GM18508 (cell line): ENCODE data around the gene SCN5A.

Experiments used
- ATAC-seq: cut with Tn5 transposase; IDR thresholded peaks from one replicate; pipeline ENCODE4 v1.9.1; 2021; ENCODE audit warnings: moderate number of reproducible peaks; ENCODE audit not compliant: insufficient read depth, unreplicated experiment

The SCN5A gene

GRCh38 chr3:38648024-38648658 is 1.3 kb downstream of the SCN5A start:
- ATAC-seq, result no peak

DNA sequence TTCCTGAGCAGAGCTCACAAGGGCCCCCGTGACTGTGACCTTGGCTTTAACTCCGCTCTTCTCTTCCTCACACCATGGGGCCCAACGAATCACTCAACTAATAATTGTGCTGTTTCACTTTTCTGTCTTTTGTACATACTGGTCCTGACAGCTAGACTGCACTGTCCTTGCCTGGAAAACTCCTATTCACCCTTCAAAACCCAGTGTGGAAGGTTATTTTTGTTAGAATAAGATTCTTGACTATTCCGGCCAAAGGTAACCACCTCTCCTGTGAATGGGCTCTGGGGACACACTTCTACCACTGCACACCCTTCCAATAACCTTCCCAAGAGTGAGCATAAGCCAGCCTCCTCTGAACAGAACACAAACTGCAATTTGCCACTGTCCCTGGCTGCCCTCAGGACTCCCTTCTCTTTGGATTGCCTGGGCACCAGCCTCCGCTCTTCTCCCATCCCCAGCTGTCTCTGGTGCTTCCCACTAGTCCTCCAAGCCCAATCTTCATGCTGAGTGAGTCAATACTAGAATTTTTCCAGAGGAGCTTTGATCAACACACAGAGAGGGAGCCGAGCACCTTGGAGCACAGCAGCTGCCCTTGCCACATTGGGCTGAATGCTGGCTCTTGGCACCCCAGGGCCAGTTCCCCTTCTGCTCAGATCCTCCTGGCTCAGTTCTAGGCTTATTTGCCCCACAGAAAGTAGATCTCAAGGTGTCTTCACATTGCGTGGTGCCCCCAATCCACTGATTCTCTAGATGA is 2.1 kb downstream of the SCN5A start:
- no peak for ATAC-seq

DNA sequence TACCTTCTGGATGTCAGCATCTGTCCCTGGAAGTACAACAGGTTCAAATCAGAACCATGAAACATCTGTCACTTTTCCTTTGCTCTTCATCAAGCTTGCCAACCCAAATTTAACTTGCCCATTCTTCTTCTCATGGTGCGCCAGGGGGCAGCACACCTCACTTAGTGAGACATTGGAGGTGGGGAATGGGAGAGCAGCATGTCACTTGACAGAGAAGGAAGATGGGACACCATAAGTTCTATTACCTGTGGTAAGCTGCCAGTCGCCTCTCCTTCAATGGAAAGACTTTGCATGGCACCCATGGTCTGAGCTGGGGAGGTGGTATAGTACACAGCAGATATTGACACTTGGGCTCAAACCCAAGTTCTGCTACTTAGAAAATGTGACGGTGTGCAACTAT is 2.9 kb downstream of the SCN5A start:
- ATAC-seq, result no peak

- ATAC-seq, result no peak
Measured at GRCh38 chr3:38646062-38646461, 3.4 kb downstream of the SCN5A start.

- no peak for ATAC-seq
Measured at GRCh38 chr3:38645601-38646000, 3.9 kb downstream of the SCN5A start.

- ATAC-seq, result no peak
Measured at GRCh38 chr3:38645076-38645475, 4.4 kb downstream of the SCN5A start.

GRCh38 chr3:38644662-38645053 is 4.8 kb downstream of the SCN5A start:
- ATAC-seq, result no peak

GRCh38 chr3:38644016-38644661 is 5.3 kb downstream of the SCN5A start:
- no peak for ATAC-seq

DNA sequence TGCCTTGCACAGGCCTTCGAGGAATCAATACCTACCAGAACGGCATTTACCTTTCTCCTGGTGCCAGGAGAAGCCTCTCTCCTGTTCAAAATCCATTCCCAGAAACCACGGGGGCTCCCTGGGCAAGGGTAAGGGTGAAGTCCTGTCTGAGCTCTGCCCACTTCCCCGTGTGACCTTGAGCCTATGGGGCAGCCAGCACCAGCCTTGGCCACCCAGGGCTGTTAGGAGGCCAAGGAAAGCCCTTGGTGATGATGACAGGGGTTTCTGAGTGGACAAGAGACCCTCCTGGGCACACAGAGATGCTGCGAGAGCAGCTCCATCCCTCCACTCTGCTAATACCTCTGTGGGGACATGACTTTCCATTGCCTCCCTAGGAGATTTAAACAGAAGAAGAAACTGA is 5.9 kb downstream of the SCN5A start:
- ATAC-seq, result no peak

GRCh38 chr3:38643090-38643489 is 6.4 kb downstream of the SCN5A start:
- no peak for ATAC-seq

DNA sequence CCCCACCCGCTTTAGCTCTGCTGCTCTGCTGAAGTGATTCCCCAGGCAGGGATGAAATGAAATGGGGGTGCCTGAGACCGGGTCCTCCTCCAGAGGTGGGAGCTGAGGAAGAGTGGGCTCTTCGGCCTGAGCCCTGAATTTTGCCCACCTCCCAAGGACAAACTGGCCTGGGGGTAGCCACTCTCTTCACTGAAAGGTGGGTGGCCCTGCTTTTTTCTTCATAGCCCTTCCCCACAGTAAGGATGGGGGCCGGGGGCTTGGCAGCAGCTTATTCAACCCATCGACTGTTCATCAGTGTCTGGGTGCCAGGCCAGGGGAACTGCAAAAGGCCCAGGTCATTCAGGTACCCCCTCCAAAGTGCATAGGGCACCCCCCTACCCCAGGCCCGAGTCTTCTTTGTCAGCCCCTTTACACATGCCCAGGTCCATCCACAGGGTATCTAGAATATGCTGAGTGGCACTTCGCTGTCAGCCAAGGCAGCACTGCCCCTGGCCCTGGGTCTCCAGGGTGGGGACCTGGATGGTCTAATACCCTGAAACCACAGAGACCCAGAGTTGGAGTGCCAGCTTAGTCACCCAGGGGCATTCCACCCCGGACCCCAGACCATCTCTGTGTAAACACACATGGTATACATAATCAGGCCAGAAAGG is 7.9 kb downstream of the SCN5A start:
- ATAC-seq, result no peak

DNA sequence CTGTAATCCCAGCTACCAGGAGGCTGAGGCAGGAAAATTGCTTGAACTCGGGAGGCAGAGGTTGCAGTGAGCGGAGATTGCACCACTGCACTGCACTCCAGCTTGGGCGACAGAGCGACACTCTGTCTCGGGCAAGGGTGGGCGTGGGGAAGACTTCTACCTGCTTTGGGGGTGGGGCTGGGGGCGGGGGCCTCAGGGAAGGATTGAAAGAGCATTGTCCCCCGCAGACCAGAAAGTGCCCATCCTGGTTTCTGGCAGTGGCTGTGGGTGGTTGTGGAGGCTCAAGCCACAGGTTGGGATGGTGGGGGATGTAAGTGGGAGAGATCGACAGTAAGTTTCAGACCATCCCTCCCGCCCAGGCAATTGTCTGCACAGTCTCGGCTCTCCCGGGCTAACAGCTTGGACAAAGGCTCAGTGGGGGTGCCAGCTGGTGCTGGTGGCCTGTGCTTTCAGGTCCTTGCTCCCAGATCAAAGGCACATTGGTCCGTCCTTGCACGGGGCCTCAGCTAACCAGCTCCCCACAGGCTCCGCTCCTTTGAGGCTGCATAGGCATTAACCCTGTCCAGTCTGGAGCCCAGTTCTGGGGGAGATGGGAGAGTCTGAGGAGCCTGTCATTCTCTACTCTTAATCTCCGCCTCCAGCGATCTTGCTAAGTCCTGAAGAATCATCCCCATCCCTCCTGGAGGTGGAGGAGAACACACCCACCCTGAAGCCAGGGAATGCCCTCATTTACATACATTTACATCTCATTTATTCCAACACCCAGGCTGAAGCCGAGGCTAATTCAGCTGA is 8.6 kb downstream of the SCN5A start:
- no peak for ATAC-seq

DNA sequence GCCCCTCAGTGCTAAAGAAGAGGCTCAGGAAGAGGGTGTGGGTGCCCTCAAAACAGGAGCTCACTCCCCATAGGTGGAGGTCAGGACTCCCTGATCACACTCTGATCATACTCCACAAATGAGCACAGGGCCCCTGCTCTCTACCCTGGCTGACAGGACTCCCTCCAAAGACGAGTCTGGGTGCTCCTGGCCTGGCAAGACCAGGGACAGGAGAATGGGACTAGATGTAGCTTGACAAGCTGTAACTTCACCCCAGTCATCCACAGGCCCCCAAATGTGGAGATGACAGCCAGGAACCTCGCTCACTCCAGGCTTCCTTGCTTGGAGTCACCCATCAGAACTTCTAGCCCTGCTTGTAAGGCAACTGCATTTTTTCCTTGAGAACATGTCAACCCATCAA is 11.1 kb downstream of the SCN5A start:
- no peak for ATAC-seq

DNA sequence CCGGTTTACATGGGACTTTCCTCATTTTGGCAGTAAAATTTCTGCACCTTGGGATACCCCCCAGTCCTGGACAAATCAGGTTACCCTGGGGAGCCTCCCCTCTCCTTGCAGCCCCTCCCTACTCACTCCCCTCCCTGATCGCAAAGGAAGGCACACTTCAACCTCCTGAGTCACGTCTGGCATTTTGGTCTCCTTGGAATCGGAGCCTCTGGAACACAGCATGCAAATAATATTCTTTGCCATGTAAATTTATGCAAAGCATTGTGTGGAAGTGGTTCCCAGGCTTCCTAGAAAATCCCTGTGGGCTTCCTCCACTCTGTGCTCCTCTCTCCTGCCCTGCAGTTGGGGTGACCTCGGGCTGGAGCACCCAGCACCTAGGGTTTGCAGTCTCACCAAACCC is 11.6 kb downstream of the SCN5A start:
- ATAC-seq, result no peak

DNA sequence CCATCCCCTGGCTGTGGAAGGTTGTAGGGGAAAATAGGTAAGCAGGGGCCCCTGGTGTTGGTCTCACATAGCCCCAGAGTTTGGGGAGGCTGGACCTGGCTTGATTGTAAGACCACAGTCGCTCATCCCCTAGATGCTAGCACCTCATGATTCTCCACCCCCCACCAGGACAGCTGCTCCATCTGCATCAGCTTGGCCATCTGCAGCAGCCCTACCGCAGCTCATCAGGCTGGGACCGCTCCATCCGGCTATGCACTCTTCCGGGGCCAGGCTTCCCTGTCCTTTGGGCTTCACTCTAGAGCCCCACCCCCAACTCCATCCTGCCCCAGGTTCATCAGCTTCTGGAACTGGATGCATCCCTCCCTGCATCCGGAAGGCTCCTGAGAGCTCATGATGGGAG is 12.6 kb downstream of the SCN5A start:
- no peak for ATAC-seq

GRCh38 chr3:38636464-38636863 is 13.0 kb downstream of the SCN5A start:
- no peak for ATAC-seq

GRCh38 chr3:38634111-38634510 is 15.4 kb downstream of the SCN5A start:
- no peak for ATAC-seq

DNA sequence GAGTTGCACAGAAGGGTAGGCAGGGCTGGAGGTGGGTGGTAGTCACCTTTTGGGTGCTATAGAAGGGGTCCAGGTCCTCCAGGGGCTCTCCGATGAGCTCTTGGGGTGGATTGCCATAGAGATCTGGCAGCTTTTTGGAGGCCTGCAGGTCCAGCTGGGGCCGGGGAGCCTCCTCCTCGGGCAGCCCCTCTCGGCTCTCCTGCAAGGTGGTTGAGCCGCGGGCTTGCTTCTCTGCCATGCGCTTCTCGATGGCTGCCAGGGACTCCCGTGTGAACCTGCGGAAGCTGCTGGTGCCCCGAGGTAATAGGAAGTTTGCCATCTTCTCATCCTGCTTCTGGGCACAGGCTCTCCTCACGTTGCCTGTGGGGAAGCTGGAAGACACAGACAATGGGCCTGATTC is 16.5 kb downstream of the SCN5A start:
- no peak for ATAC-seq

DNA sequence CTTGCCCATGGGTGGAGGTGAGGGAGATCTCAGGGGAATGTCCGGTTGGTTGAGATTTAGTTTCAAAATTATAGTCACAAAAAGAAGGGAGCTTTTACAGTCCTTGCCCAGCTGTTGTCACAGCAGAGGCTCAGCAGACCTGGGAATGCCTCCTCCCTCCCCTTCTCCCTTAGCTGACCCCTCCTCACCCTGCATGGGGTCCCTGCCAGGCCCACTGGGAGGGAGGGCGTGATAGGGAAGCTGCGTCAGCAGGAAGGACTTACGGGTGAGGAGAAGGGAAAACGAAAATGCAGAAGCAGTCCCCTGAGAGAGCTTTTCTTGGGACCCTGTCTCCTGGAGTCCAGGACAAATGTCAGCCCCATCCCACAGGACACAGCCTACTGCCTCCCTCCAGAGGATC is 18.9 kb downstream of the SCN5A start:
- no peak for ATAC-seq

DNA sequence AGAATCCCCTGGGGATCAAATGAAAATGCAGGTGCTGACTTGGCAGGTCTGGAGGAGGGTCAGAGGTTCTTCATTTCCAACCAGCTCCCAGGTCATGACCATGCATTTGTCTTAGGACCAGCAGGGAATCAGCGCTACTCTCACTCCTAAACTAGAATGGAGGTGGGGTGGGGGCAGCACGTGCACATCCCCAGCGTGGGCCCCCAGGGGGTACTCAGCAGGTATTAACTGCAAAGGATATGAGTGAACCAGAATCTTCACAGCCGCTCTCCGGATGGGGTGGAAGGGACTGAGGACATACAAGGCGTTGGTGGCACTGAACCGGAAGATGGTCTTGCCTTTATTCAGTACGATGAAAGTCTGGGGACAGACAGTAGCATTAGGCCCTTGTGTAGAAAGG is 19.4 kb downstream of the SCN5A start:
- ATAC-seq, result no peak
